ENCODE data around the gene KRTAP5-8. TPM values are rescaled to one million over a fixed set of nuclear protein-coding genes. Genes with fewer than 3 reads are reported as not detected.

The KRTAP5-8 gene
- total RNA-seq, 1 donor from 2014 or later = not detected

DNA sequence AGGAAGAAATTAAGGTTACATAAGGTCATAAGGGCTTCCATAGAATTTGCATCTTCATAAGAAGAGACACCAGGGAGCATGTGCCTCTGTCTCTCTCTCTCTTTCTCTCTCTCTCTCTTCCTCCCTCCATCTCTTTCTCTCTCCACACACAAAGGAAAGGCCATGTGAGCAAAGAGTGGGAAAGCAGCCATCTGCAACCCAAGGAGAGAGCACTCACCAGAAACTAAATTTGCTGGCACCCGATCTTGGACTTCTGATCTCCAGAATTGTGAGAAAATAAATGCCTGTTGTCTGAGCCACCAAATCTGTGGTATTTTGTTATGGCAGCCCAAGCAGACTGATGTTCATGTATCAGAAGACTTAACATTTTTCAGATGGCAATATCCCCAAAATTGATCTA is 21.2 kb downstream of the KRTAP5-8 start:
- Histone ChIP-seq H3K4me1 (no peaks in the 10 kb centered on the region), H3K27me3 (ENCODE audit: low read depth) (no peaks in the 10 kb centered on the region), H3K27ac (no peak overlapping the region), H3K4me3 (no peak overlapping the region), H3K36me3 (no peaks in the 10 kb centered on the region), H3K9me3 (no peaks in the 10 kb centered on the region)
- DNase-seq = no peak
- TF ChIP-seq, protein P1, sequence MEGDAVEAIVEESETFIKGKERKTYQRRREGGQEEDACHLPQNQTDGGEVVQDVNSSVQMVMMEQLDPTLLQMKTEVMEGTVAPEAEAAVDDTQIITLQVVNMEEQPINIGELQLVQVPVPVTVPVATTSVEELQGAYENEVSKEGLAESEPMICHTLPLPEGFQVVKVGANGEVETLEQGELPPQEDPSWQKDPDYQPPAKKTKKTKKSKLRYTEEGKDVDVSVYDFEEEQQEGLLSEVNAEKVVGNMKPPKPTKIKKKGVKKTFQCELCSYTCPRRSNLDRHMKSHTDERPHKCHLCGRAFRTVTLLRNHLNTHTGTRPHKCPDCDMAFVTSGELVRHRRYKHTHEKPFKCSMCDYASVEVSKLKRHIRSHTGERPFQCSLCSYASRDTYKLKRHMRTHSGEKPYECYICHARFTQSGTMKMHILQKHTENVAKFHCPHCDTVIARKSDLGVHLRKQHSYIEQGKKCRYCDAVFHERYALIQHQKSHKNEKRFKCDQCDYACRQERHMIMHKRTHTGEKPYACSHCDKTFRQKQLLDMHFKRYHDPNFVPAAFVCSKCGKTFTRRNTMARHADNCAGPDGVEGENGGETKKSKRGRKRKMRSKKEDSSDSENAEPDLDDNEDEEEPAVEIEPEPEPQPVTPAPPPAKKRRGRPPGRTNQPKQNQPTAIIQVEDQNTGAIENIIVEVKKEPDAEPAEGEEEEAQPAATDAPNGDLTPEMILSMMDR (IDR thresholded peaks at IDR 0.05) = no peak
- intact Hi-C loops (cut with DNase I) = no loop called here
- ATAC-seq = no peak

GRCh38 chr11:71562120-71562519 is 24.3 kb downstream of the KRTAP5-8 start:
- TF ChIP-seq, protein P1 (IDR thresholded peaks at IDR 0.05) = no peak
- H3K27me3 ChIP-seq (ENCODE audit: low read depth) = no peaks in the 10 kb centered on the region
- no peak overlapping the region for H3K4me3 ChIP-seq
- ATAC-seq (no peak), DNase-seq (no peak)
- no peaks in the 10 kb centered on the region for H3K4me1 ChIP-seq
- H3K9me3 ChIP-seq = no peaks in the 10 kb centered on the region
- intact Hi-C loops (cut with DNase I) = no loop called here
- H3K27ac ChIP-seq = no peak overlapping the region
- H3K36me3 ChIP-seq = no peaks in the 10 kb centered on the region

- TF ChIP-seq, protein P1 (IDR thresholded peaks at IDR 0.05) = no peak
- Histone ChIP-seq H3K27me3 (ENCODE audit: low read depth) (no peaks in the 10 kb centered on the region), H3K9me3 (no peaks in the 10 kb centered on the region), H3K27ac (no peak overlapping the region), H3K4me3 (no peak overlapping the region), H3K36me3 (no peaks in the 10 kb centered on the region), H3K4me1 (no peaks in the 10 kb centered on the region)
- intact Hi-C loops (cut with DNase I) = no loop called here
- peak in 1 of 2 donors; percentile 36 for ATAC-seq
- DNase-seq = no peak
Observed at GRCh38 chr11:71563406-71563805, 25.6 kb downstream of the KRTAP5-8 start.

DNA sequence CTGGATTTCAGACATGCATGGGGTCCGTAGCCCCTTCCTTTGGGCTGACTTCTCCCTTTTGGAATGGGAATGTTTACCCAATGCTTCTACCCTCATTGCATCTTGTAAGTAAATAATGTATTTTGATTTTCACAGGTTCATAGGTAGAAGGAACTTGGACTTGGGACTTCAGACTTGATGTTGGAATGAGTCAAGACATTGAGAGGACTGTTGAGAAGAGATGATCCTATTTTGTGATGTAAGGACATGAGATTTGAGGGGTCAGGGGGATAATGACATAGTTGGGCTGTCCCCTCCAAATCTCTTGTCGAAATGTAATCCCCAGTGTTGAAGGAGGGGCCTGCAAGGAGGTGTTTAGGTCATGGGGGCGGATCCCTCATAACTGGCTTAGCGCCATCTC is 26.6 kb downstream of the KRTAP5-8 start:
- Histone ChIP-seq H3K27me3 (ENCODE audit: low read depth) (no peaks in the 10 kb centered on the region), H3K9me3 (no peaks in the 10 kb centered on the region), H3K27ac (no peak overlapping the region), H3K4me3 (no peak overlapping the region), H3K36me3 (no peaks in the 10 kb centered on the region), H3K4me1 (no peaks in the 10 kb centered on the region)
- intact Hi-C loops (cut with DNase I) = no loop called here
- no peak for DNase-seq
- TF ChIP-seq, protein P1 (IDR thresholded peaks at IDR 0.05) = no peak
- ATAC-seq = no peak

DNA sequence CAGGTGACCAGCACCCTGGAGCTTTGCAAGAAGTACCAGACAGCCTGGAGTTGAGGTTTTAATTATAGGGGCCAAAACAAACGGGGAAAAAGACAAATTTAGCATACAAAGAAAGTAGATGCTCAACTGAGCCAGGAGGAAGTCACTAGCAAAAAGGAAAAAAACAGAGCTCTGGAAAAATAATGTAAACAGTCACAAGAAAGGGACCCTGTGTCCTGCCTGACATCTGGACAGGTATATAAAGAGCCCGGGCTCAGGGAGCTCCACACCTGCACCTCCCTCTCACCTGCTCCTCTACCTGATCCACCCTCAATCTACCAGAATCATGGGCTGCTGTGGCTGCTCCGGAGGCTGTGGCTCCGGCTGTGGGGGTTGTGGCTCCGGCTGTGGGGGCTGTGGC is 27.4 kb downstream of the KRTAP5-8 start, which contains the start of gene KRTAP5-10:
TSS of gene KRTAP5-10 (plus strand) at position 301 of the 400 bp plus-strand sequence. CDS start at position 326, 25 bp downstream.
- DNase-seq = no peak
- Histone ChIP-seq H3K4me1 (no peaks in the 10 kb centered on the region), H3K9me3 (no peaks in the 10 kb centered on the region), H3K4me3 (no peak within 1 kb of the TSS), H3K27me3 (ENCODE audit: low read depth) (no peaks in the 10 kb centered on the region), H3K27ac (no peak within 1 kb of the TSS), H3K36me3 (no peaks in the 10 kb centered on the region)
- intact Hi-C loops (cut with DNase I) = no loop called here
- no peak for ATAC-seq
- TF ChIP-seq, protein P1 (IDR thresholded peaks at IDR 0.05) = no peak
